CD14-positive monocyte (primary cell): ENCODE measurements around the gene HES4. TPM values are rescaled to one million over a fixed set of nuclear protein-coding genes. Genes with fewer than 3 reads are reported as not detected.

Experiments used
- DNase-seq, 3 donors: peaks; one replicate each; pipeline ENCODE4 v3.0.0-alpha.2; 2011 to 2022
- H2AFZ ChIP-seq: 2 replicates; pipeline ENCODE4 v1.6.0; 2012; ENCODE audit warnings: mild to moderate bottlenecking, low read depth, low read length, inconsistent platforms; ENCODE audit not compliant: insufficient read depth, poor library complexity, severe bottlenecking
- H3K27ac ChIP-seq, 2 donors: 1 replicate in 1 of 2; 2 replicates in 1 of 2; pipeline ENCODE4 v1.5.1; 2012 to 2013; ENCODE audit warnings: low read length in 2 of 2, control low read depth in 1 of 2, inconsistent platforms in 1 of 2, low read depth in 1 of 2, mild to moderate bottlenecking in 1 of 2
- H3K27me3 ChIP-seq, 2 donors: one replicate each; pipeline versions ENCODE4 v1.6.0 to v1.6.1; 2011 to 2013; ENCODE audit warnings: low read length in 2 of 2; ENCODE audit not compliant: control insufficient read depth in 2 of 2, insufficient read depth in 2 of 2
- H3K36me3 ChIP-seq, 2 donors: replicated peaks in 1 of 2; 1 replicate in 1 of 2; 2 replicates in 1 of 2; pipeline versions ENCODE4 v1.5.1 to v1.6.1; 2012 to 2013; ENCODE audit warnings: low read length in 2 of 2, control low read depth in 1 of 2, inconsistent platforms in 1 of 2, mild to moderate bottlenecking in 1 of 2; ENCODE audit not compliant: insufficient read depth in 2 of 2, control insufficient read depth in 1 of 2
- H3K4me1 ChIP-seq, 2 donors: 1 replicate in 1 of 2; 2 replicates in 1 of 2; pipeline versions ENCODE4 v1.5.1 to v1.6.1; 2012 to 2013; ENCODE audit warnings: low read length in 2 of 2, control low read depth in 1 of 2, inconsistent platforms in 1 of 2, mild to moderate bottlenecking in 1 of 2, moderate library complexity in 1 of 2; ENCODE audit not compliant: insufficient read depth in 2 of 2, control insufficient read depth in 1 of 2
- H3K4me2 ChIP-seq: replicated peaks from 2 replicates; pipeline ENCODE3; 2012; ENCODE audit warnings: low read length, moderate library complexity, mild to moderate bottlenecking; ENCODE audit not compliant: poor library complexity, severe bottlenecking; ENCODE audit errors: extremely low read depth
- H3K4me3 ChIP-seq, 3 experiments: fragments of 200-600 bp in 1 of 3; sonication (generic) in 1 of 3; replicated peaks in 1 of 3; 1 replicate in 2 of 3; 2 replicates in 1 of 3; pipeline ENCODE4 v1.5.1; 2011 to 2013; ENCODE audit warnings: low read length in 3 of 3, mild to moderate bottlenecking in 3 of 3, control low read depth in 2 of 3, low read depth in 2 of 3, inconsistent platforms in 1 of 3, moderate library complexity in 1 of 3
- H3K79me2 ChIP-seq: 2 replicates; pipeline ENCODE4 v1.6.0; 2012; ENCODE audit warnings: mild to moderate bottlenecking, control low read depth, inconsistent platforms, low read length, moderate library complexity; ENCODE audit not compliant: insufficient read depth
- H3K9ac ChIP-seq: 2 replicates; pipeline ENCODE4 v1.6.0; 2017; ENCODE audit warnings: low read length, mild to moderate bottlenecking; ENCODE audit not compliant: insufficient read depth, poor library complexity, severe bottlenecking
- H3K9me3 ChIP-seq, 2 donors: replicated peaks in 1 of 2; 1 replicate in 1 of 2; 2 replicates in 1 of 2; pipeline versions ENCODE4 v1.5.1 to v1.6.1; 2012 to 2013; ENCODE audit warnings: low read length in 2 of 2, control low read depth in 1 of 2; ENCODE audit not compliant: control insufficient read depth in 1 of 2, insufficient read depth in 1 of 2
- H4K20me1 ChIP-seq: 2 replicates; pipeline ENCODE4 v1.6.0; 2012; ENCODE audit warnings: mild to moderate bottlenecking, low read length, control low read depth, moderate library complexity; ENCODE audit not compliant: insufficient read depth
- H3K27ac Mint-ChIP-seq, 7 donors: one replicate each; pipeline ENCODE4 v1.8.0; 2020; ENCODE audit warnings: mild to moderate bottlenecking in 7 of 7, mixed read lengths in 7 of 7, moderate library complexity in 6 of 7, inconsistent platforms in 2 of 7
- H3K27me3 Mint-ChIP-seq, 3 donors: one replicate each; pipeline ENCODE4 v1.8.0; 2021 to 2022; ENCODE audit warnings: low read depth in 3 of 3, mild to moderate bottlenecking in 3 of 3, mixed read lengths in 3 of 3, moderate library complexity in 3 of 3, inconsistent platforms in 1 of 3
- H3K36me3 Mint-ChIP-seq, 2 donors: one replicate each; pipeline ENCODE4 v1.8.0; 2020; ENCODE audit warnings: mixed read lengths in 2 of 2, inconsistent platforms in 1 of 2, mild to moderate bottlenecking in 1 of 2
- H3K4me1 Mint-ChIP-seq: one replicate; pipeline ENCODE4 v1.8.0; 2020; ENCODE audit warnings: mild to moderate bottlenecking, mixed read lengths
- H3K4me3 Mint-ChIP-seq, 2 donors: one replicate each; pipeline ENCODE4 v1.8.0; 2020; ENCODE audit warnings: mild to moderate bottlenecking in 2 of 2, mixed read lengths in 2 of 2, moderate library complexity in 1 of 2
- H3K9me3 Mint-ChIP-seq, 7 donors: one replicate each; pipeline ENCODE4 v1.8.0; 2020 to 2022; ENCODE audit warnings: mixed read lengths in 7 of 7, mild to moderate bottlenecking in 6 of 7, moderate library complexity in 6 of 7, inconsistent platforms in 2 of 7
- CTCF ChIP-seq: fragments of 200-600 bp; IDR thresholded peaks from one replicate; pipeline ENCODE4 v1.8.0; 2022; ENCODE audit warnings: antibody characterized with exemption, mild to moderate bottlenecking
- WGBS: methylation state at CpG from one replicate; pipeline ENCODE4 v1.1.5; 2013; ENCODE audit warnings: missing lambda C conversion rate; ENCODE audit not compliant: insufficient coverage; 5-methylcytosine and 5-hydroxymethylcytosine counted together
- intact Hi-C, 2 donors: fragments of 100-400 bp; cut with micrococcal nuclease; formaldehyde crosslinking; loops; one replicate each; pipeline versions ENCODE4 v1.15.0 to v1.15.1; 2023
- polyA plus RNA-seq, 3 donors: library from polyadenylated mRNA; depleted of rRNA in 1 of 3; unstranded in 2 of 3; stranded (reverse) in 1 of 3; fragments of 300-500 nt in 2 of 3; fragments of >200 nt in 1 of 3; fragmentation: Illumina TruSeq in 2 of 3; gene quantifications; 1 replicate in 2 of 3; 2 replicates in 1 of 3; pipeline ENCODE4 v1.2.3, GENCODE V29; 2012 to 2021

Gene HES4
- polyA plus RNA-seq, 3 donors, result 1.4 to 26.8 (median 2.0) TPM

- no peak for TF ChIP-seq CTCF
- no peak overlapping the region for H3K4me3 ChIP-seq
- 32% methylated on average over 30 of the region's 33 CpGs for WGBS
- H2AFZ ChIP-seq, result no peak overlapping the region
- no peaks in the 10 kb centered on the region for H3K36me3 ChIP-seq
- peaks cover 0 to 3% of the 10 kb centered on the region in 2 donors for H3K36me3 Mint-ChIP-seq
- no peaks in the 10 kb centered on the region for H3K79me2 ChIP-seq
- H3K4me3 Mint-ChIP-seq, result no peak overlapping the region
- peaks cover 37 to 68% (median 49%) of the 10 kb centered on the region in 3 donors for H3K27me3 Mint-ChIP-seq
- peaks cover 0 to 8% of the 10 kb centered on the region in 2 donors for H3K9me3 ChIP-seq
- H3K27ac Mint-ChIP-seq, result no peak overlapping the region
- peaks cover 0 to 3% (median 0%) of the 10 kb centered on the region in 7 donors for H3K9me3 Mint-ChIP-seq
- intact Hi-C loops, result no loop called here
- no peaks in the 10 kb centered on the region for H4K20me1 ChIP-seq
- H3K4me2 ChIP-seq, result no peak overlapping the region
- peaks cover 10% of the 10 kb centered on the region for H3K4me1 Mint-ChIP-seq
- H3K4me1 ChIP-seq, result peaks cover 16 to 21% of the 10 kb centered on the region in 2 donors
- H3K27me3 ChIP-seq, result peaks cover 3 to 47% of the 10 kb centered on the region in 2 donors
- no peak overlapping the region for H3K27ac ChIP-seq
- H3K9ac ChIP-seq, result no peak overlapping the region
- no peak for DNase-seq
Measured at GRCh38 chr1:970242-970972, 29.5 kb downstream of the HES4 start.

DNA sequence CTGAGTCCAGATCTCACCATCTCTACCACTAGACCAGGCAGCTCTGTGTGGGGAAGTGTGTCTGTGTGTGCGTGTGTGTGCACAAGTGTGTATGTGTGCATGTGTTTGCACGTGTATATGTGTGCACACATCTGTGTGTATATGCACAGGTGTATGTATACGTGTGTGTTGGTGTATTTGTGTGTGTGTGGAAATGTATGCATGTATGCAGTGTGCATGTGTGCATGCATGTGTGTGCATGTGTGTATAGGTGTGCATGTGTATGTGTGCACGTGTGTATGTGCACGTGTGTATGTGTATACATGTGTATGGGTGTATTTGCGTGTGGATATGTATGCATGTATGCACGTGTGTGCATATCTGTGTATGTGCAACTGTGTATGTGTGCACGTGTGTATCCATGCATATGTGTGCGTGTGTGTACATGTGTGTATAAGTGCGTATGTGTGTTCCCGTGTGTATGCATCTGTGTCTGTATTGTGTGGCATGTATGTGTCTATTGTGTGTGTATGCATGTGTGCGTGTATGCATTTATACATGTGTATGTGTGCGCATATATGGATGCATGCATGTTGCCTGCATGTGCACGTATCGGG is 30.5 kb downstream of the HES4 start:
- Histone ChIP-seq H4K20me1 (no peaks in the 10 kb centered on the region), H3K27ac (no peak overlapping the region), H3K4me3 (no peak overlapping the region), H2AFZ (no peak overlapping the region), H3K36me3 (no peaks in the 10 kb centered on the region), H3K79me2 (no peaks in the 10 kb centered on the region), H3K9ac (no peak overlapping the region), H3K27me3 (peaks cover 3 to 43% of the 10 kb centered on the region in 2 donors), H3K4me2 (no peak overlapping the region), H3K4me1 (peaks cover 16 to 21% of the 10 kb centered on the region in 2 donors), H3K9me3 (peaks cover 0 to 8% of the 10 kb centered on the region in 2 donors)
- WGBS, result 82% methylated on average over 13 of the region's 15 CpGs
- intact Hi-C loops, result loop anchor here in 1 of 2 donors (10.0 kb wide), 1 partner anchor 65 kb away; no protein-coding TSS in a partner anchor
- H3K9me3 Mint-ChIP-seq, result peaks cover 0 to 3% (median 0%) of the 10 kb centered on the region in 7 donors
- H3K36me3 Mint-ChIP-seq, result peaks cover 4 to 5% of the 10 kb centered on the region in 2 donors
- no peak overlapping the region for H3K27ac Mint-ChIP-seq
- peaks cover 36 to 63% (median 50%) of the 10 kb centered on the region in 3 donors for H3K27me3 Mint-ChIP-seq
- peak overlapping the region in 1 of 2 donors; percentile 39 for H3K4me3 Mint-ChIP-seq
- DNase-seq, result no peak
- no peak for TF ChIP-seq CTCF
- H3K4me1 Mint-ChIP-seq, result peaks cover 10% of the 10 kb centered on the region
